ENCODE measurements around the gene TEX50. TPM values are rescaled to one million over a fixed set of nuclear protein-coding genes. Genes with fewer than 3 reads are reported as not detected.
"Not testable (repeated sequence)": the region's sequence is repeated elsewhere in the genome, so short reads cannot be mapped to it uniquely, and the experiment has no call there.

TEX50 gene
- total RNA-seq, 1 experiment from 2014 or later, result not detected

GRCh38 chr1:173669491-173669941 lies 34.4 kb downstream of the TEX50 start, which contains the start of gene ANKRD45:
ANKRD45 (minus strand) TSS chr1:173669851; CDS start chr1:173659418, 10,433 bp downstream.
- POLR2A ChIA-PET (ENCODE audit: unreplicated experiment), result no interaction called here
- BruUV-seq (replicated peaks), result no TSS peak
- H2AFZ ChIP-seq, result no peak within 1 kb of the TSS
- H3K36me3 ChIP-seq (ENCODE audit: low read depth), result no peaks in the 10 kb centered on the region
- H3K27ac ChIP-seq, result no peak within 1 kb of the TSS
- intact Hi-C loops (cut with micrococcal nuclease; ENCODE audit: unreplicated experiment), result no loop called here
- no peaks in the 10 kb centered on the region for H3K79me2 ChIP-seq (ENCODE audit: low read depth)
- H3K4me3 ChIP-seq, result no peak within 1 kb of the TSS
- H3K9me3 ChIP-seq (ENCODE audit: insufficient read depth, low read depth), result no peaks in the 10 kb centered on the region
- CTCF ChIA-PET, result no interaction called here
- TF ChIP-seq EZH2 (IDR thresholded peaks at IDR 0.05; ENCODE audit: low read depth), result no peak
- no peak for TF ChIP-seq CTCF (conservative IDR thresholded peaks at IDR 0.05)
- no peak for DNase-seq
- H3K4me1 ChIP-seq (replicated peaks; ENCODE audit: insufficient read depth), result no peaks in the 10 kb centered on the region
- no peaks in the 10 kb centered on the region for H3K27me3 ChIP-seq (ENCODE audit: insufficient read depth, low read depth)
- no peak within 1 kb of the TSS for H3K4me2 ChIP-seq
- H4K20me1 ChIP-seq (ENCODE audit: insufficient read depth), result no peaks in the 10 kb centered on the region
- no peaks in the 10 kb centered on the region for H3F3A ChIP-seq (ENCODE audit: insufficient read depth, low read depth)
- H3K9me2 ChIP-seq (ENCODE audit: insufficient read depth), result no peaks in the 10 kb centered on the region; the same call in 1 of the 2 replicates

- H4K20me1 ChIP-seq (ENCODE audit: insufficient read depth); H3K27me3 ChIP-seq (ENCODE audit: insufficient read depth, low read depth); H3K36me3 ChIP-seq (ENCODE audit: low read depth); H3F3A ChIP-seq (ENCODE audit: insufficient read depth, low read depth); intact Hi-C loops (cut with micrococcal nuclease; ENCODE audit: unreplicated experiment); H3K9me2 ChIP-seq (ENCODE audit: insufficient read depth); H3K27ac ChIP-seq; H3K9me3 ChIP-seq (ENCODE audit: insufficient read depth, low read depth); CTCF ChIA-PET; H2AFZ ChIP-seq; H3K79me2 ChIP-seq (ENCODE audit: low read depth); H3K4me3 ChIP-seq; H3K4me1 ChIP-seq (replicated peaks; ENCODE audit: insufficient read depth); DNase-seq; POLR2A ChIA-PET (ENCODE audit: unreplicated experiment); H3K4me2 ChIP-seq; BruUV-seq (replicated peaks): not testable (repeated sequence)
Measured at GRCh38 chr1:173674496-173674895, 39.4 kb downstream of the TEX50 start.

GRCh38 chr1:173680152-173680551 lies 45.0 kb downstream of the TEX50 start:
- POLR2A ChIA-PET (ENCODE audit: unreplicated experiment); intact Hi-C loops (cut with micrococcal nuclease; ENCODE audit: unreplicated experiment); H4K20me1 ChIP-seq (ENCODE audit: insufficient read depth); H3K4me3 ChIP-seq; CTCF ChIA-PET; H3K4me2 ChIP-seq; H3K9me3 ChIP-seq (ENCODE audit: insufficient read depth, low read depth); DNase-seq; BruUV-seq (replicated peaks); H2AFZ ChIP-seq; H3K27me3 ChIP-seq (ENCODE audit: insufficient read depth, low read depth); H3K27ac ChIP-seq; H3K36me3 ChIP-seq (ENCODE audit: low read depth); H3K4me1 ChIP-seq (replicated peaks; ENCODE audit: insufficient read depth); H3F3A ChIP-seq (ENCODE audit: insufficient read depth, low read depth); H3K9me2 ChIP-seq (ENCODE audit: insufficient read depth); H3K79me2 ChIP-seq (ENCODE audit: low read depth): not testable (repeated sequence)

- no peak overlapping the region for H3K4me3 ChIP-seq
- no peak for DNase-seq
- H3K4me2 ChIP-seq, result no peak overlapping the region
- POLR2A ChIA-PET (ENCODE audit: unreplicated experiment), result no interaction called here
- no peak for TF ChIP-seq EZH2 (IDR thresholded peaks at IDR 0.05; ENCODE audit: low read depth)
- TF ChIP-seq CTCF (conservative IDR thresholded peaks at IDR 0.05), result no peak
- H2AFZ ChIP-seq, result 0 out of 2 replicates have a peak overlapping the region, but pooled peaks have one; percentile 55
- no peaks in the 10 kb centered on the region for H4K20me1 ChIP-seq (ENCODE audit: insufficient read depth)
- no TSS peak for BruUV-seq (replicated peaks)
- no peak overlapping the region for H3K27ac ChIP-seq
- H3F3A ChIP-seq (ENCODE audit: insufficient read depth, low read depth), result no peaks in the 10 kb centered on the region
- no peaks in the 10 kb centered on the region for H3K36me3 ChIP-seq (ENCODE audit: low read depth)
- CTCF ChIA-PET, result no interaction called here
- H3K9me2 ChIP-seq (ENCODE audit: insufficient read depth), result no peaks in the 10 kb centered on the region
- H3K4me1 ChIP-seq (replicated peaks; ENCODE audit: insufficient read depth), result peaks cover 5% of the 10 kb centered on the region; the same call in 1 of the 2 replicates
- no peaks in the 10 kb centered on the region for H3K9me3 ChIP-seq (ENCODE audit: insufficient read depth, low read depth)
- H3K79me2 ChIP-seq (ENCODE audit: low read depth), result no peaks in the 10 kb centered on the region
- intact Hi-C loops (cut with micrococcal nuclease; ENCODE audit: unreplicated experiment), result no loop called here
- no peaks in the 10 kb centered on the region for H3K27me3 ChIP-seq (ENCODE audit: insufficient read depth, low read depth)
Measured at GRCh38 chr1:173682184-173682583, 47.0 kb downstream of the TEX50 start.

- POLR2A ChIA-PET (ENCODE audit: unreplicated experiment); H3K36me3 ChIP-seq (ENCODE audit: low read depth); H3K9me2 ChIP-seq (ENCODE audit: insufficient read depth); DNase-seq; intact Hi-C loops (cut with micrococcal nuclease; ENCODE audit: unreplicated experiment); H4K20me1 ChIP-seq (ENCODE audit: insufficient read depth); H3F3A ChIP-seq (ENCODE audit: insufficient read depth, low read depth); CTCF ChIA-PET; H2AFZ ChIP-seq; H3K4me3 ChIP-seq; H3K9me3 ChIP-seq (ENCODE audit: insufficient read depth, low read depth); H3K4me2 ChIP-seq; H3K27ac ChIP-seq; H3K79me2 ChIP-seq (ENCODE audit: low read depth); H3K27me3 ChIP-seq (ENCODE audit: insufficient read depth, low read depth); H3K4me1 ChIP-seq (replicated peaks; ENCODE audit: insufficient read depth); BruUV-seq (replicated peaks): not testable (repeated sequence)
Measured at GRCh38 chr1:173683838-173684237, 48.7 kb downstream of the TEX50 start.

- H3K36me3 ChIP-seq (ENCODE audit: low read depth); H3K4me3 ChIP-seq; intact Hi-C loops (cut with micrococcal nuclease; ENCODE audit: unreplicated experiment); CTCF ChIA-PET; H3K4me1 ChIP-seq (replicated peaks; ENCODE audit: insufficient read depth); BruUV-seq (replicated peaks); H3K9me3 ChIP-seq (ENCODE audit: insufficient read depth, low read depth); H2AFZ ChIP-seq; H3K9me2 ChIP-seq (ENCODE audit: insufficient read depth); H3K27me3 ChIP-seq (ENCODE audit: insufficient read depth, low read depth); H3K27ac ChIP-seq; H3F3A ChIP-seq (ENCODE audit: insufficient read depth, low read depth); H3K79me2 ChIP-seq (ENCODE audit: low read depth); H4K20me1 ChIP-seq (ENCODE audit: insufficient read depth); POLR2A ChIA-PET (ENCODE audit: unreplicated experiment); DNase-seq; H3K4me2 ChIP-seq: not testable (repeated sequence)
Measured at GRCh38 chr1:173685121-173685520, 50.0 kb downstream of the TEX50 start.
